ENCODE measurements around the gene MBOAT1.

The MBOAT1 gene

DNA sequence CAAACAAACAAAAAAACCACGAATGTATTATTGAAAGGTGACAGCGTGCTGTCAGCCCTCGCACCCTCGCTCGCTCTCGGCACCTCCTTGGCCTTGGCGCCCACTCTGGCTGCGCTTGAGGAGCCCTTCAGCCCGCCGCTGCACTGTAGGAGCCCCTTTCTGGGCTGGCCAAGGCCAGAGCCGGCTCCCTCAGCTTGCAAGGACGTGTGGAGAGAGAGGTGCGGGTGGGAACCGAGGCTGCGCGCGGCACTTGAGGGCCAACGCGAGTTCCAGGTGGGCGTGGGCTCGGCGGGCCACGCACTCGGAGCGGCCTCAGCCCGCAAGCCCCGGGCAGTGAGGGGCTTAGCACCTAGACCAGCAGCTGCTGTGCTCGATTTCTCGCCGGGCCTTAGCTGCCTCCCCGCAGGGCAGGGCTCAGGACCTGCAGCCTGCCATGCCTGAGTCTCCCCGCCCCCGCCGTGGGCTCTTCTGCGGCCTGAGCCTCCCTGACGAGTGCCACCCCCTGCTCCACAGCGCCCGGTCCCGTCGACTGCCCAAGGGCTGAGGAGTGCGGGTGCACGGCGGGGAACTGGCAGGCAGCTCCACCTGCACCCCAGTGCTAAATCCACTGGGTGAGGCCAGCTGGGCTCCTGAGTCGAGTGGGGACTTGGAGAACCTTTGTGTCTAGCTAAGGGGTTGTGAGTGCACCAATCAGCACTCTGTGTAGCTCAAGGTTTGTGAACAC is 20.9 kb upstream of the MBOAT1 start:
- no peak for DNase-seq

DNA sequence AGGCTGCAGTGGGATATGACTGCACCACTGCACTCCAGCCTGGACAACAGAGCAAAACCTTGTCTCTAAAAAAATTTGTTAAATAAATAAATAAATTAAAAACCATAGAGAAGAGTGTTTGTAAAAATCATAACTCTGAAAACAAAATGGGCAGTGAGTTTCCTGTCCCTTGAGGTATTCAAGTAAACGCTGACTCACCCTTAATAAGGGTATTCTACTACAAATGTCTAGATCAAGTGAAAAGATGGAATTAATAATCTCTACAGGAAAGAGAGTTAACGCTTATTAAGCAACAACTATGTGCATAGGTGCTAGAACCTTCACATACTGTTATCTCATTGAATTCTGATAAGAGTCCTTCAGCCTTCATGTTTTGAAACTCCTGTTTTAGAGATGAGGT is 19.9 kb upstream of the MBOAT1 start:
- no peak for DNase-seq

GRCh38 chr6:20230401-20231119 is 18.3 kb upstream of the MBOAT1 start:
- no peak for DNase-seq

DNA sequence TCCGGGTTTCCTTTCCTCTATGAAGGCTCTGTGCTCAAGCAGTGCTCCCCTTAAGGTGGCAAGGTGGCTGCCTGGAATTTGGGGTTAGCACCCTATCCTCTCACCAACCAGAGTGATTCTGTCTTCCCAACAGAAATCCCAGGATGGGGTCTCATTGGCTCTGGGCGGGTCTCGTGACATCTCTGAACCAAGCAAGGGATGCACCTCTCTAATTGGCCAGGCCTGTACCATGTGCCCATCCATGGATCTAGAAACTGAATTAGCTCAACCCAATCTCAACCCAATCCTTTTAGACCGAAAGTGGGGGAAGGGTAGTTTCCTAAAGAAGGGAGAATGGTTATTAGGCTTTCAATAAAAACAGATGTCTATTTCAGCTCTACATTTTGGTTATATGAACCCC is 17.6 kb upstream of the MBOAT1 start:
- DNase-seq: no peak

- DNase-seq: no peak
Observed at GRCh38 chr6:20227350-20227749, 15.1 kb upstream of the MBOAT1 start.

GRCh38 chr6:20223141-20223540 is 10.9 kb upstream of the MBOAT1 start:
- DNase-seq: no peak

DNA sequence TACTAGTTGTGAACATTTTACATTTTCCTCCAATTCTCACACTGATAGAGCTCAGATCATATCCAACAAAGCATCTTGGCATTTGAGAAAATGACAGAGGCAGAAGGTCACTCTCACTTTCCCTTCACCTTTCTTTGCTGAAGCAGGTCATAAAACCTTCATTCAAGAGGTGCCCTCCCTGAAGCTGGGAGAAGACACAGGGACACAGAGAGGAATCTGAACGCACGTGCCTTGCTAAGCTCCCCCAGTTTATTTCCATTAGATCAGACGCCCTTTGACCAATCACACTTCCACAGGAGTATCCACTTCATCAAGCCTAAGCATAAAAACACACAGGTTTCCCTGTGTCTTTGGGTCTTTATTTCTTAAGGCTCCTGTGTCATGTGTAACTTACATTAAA is 9.2 kb upstream of the MBOAT1 start:
- DNase-seq: no peak

- no peak for DNase-seq
Observed at GRCh38 chr6:20220359-20220758, 8.1 kb upstream of the MBOAT1 start.

- DNase-seq: no peak
Observed at GRCh38 chr6:20217891-20218290, 5.6 kb upstream of the MBOAT1 start.

DNA sequence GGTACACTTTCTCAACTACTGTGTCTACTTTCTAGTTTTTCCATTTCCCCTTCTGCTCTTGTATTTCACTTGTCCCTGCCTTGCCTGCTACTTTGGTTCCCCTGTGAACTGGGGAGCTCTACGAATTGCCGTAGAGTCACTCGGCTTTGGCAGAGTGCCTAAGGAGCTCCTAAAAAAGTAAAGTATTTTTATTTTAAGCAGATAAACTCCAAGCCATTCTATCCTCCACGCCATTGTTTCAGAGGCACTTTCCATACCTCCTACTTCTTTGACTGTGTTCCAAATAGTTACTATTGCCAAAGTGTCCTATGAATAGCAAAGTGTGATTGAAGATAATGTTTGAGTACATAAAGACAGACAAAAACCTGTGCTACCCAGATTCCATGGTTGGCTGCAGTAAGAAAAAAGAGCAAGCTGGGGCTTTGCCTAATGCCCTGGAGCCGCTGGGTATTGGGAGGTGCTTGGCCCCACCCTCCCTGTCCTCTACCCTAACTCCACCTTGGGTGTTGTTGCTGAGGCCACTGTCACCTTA is 5.1 kb upstream of the MBOAT1 start:
- peak; percentile 70 for DNase-seq

DNA sequence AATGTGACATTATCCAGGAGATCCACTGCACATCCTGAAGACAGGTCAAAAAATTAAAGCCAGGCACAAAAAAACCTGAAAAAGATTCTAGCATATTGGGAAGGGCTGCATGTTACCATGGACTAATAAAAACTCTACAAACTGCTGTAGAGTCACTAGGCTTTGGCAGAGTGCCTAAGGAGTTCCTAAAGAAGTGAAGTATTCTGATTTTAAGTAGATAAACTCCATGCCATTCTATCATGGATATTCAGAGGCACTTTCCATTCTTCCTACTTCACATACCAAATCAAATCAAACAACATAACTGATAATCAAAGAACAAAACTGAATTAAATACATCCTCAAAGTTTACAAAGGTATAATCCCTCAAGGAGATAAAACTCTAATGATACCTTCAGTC is 3.0 kb upstream of the MBOAT1 start:
- no peak for DNase-seq

GRCh38 chr6:20213271-20213798 is 1.1 kb upstream of the MBOAT1 start:
- no peak for DNase-seq

DNA sequence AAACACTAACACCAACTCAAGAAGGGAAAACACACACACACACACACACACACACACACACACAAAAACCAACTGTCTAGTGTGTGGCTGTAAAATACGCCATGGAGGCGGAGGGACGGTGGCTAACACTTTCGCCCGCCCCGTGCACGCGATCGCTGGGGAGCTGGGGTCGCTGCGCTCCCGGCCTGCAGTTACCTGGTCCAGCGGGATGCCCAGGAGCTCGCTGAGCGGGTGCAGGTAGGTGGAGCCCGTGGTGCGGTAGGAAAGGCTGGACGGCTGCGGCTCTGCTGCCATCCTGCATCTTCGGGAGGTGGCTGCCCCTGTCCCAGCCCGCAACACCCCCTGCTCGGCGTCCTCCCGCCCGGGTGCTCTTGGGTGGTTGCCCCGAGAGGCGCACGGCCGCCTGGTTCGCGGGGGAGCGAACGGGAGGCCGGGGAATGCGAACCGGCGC is 303 bp downstream of the MBOAT1 start:
- peak; percentile 68 for DNase-seq

- DNase-seq: peak; percentile 46
Observed at GRCh38 chr6:20211037-20211940, 980 bp downstream of the MBOAT1 start.

GRCh38 chr6:20210158-20210557 is 2.1 kb downstream of the MBOAT1 start:
- no peak for DNase-seq

GRCh38 chr6:20208687-20209378 is 3.4 kb downstream of the MBOAT1 start:
- no peak for DNase-seq

GRCh38 chr6:20207088-20207418 is 5.2 kb downstream of the MBOAT1 start:
- DNase-seq: no peak

- no peak for DNase-seq
Observed at GRCh38 chr6:20205722-20206161, 6.5 kb downstream of the MBOAT1 start.

DNA sequence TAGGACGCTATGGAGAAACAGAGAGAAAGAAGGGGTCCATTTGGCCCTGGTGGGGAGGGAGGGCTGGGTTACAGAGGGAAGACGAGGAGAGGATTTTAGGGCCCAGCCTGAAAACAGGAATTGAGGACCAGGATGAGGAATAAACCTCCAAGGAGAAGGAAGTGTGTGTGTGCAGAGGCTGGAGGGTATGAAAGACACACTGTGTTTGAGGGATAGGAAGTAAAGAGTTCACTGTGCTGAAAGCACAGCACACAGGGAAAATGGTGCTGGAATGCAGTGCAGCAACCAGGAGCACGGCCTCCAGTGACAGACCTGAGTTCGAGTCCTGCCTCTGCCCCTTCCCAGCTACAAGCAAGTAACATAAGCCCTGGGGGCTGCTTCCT is 7.8 kb downstream of the MBOAT1 start:
- DNase-seq: no peak

DNA sequence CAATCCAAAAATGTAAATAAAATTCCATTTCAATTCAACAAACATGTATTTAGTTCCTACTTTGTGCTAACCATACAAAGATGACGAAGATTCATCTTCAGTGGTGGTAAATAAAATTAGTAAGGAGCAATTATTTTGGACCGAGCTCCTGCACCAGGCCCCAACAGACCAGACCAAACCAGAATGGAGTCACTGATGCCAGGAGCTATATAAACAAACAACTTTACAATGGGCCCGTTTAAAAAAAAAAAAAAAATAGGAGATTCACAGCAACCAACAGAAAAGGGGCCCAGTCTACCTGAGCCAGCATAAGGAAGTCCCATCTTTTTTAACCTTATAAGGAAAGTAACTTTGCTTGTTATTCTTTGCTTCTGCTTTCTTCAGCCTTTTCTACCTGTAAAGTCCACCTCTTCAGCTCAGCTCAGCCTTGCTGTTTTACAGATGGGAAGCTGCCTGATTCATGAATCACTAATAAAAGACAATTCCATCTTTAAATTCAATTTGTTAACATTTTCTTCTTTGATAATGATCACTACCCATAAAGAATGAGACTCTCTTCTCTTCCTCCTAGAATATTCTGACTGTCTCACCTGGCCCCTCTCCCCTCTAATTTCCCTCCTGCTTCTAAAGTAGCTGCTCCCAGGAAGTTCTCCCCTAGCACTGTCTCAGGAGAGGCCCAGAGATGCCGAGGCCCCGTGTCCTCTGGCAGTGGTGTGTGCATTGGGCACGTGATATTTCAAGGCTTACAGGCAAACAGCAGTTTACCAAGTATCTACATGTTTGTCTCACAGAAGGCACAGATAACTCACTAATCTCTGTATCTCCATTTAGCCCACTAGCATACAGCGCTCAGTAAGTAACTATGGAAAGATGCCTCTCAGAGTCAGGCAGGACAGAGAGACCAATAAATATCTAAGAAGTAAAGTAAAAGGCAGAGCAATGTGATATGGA is 8.4 kb downstream of the MBOAT1 start:
- no peak for DNase-seq

- DNase-seq: no peak
Observed at GRCh38 chr6:20202699-20203302, 9.5 kb downstream of the MBOAT1 start.
